Measurements from ENCODE around the gene PGM1. TPM values are rescaled to one million over a fixed set of nuclear protein-coding genes. Genes with fewer than 3 reads are reported as not detected.

Gene PGM1
- total RNA-seq, 1 experiment from 2014 or later = 70.7 TPM

GRCh38 chr1:63593886-63594605 lies 835 bp downstream of the PGM1 start:
- in situ Hi-C loops (cut with HindIII; ENCODE audit: low pct_unique_long_range_greater_than_20kb, low sequenced_read_pairs) = no loop called here
- peak; percentile 86 for DNase-seq (ENCODE audit: low read depth)

- no peak for DNase-seq (ENCODE audit: low read depth)
- in situ Hi-C loops (cut with HindIII; ENCODE audit: low pct_unique_long_range_greater_than_20kb, low sequenced_read_pairs) = no loop called here
These were observed 2.2 kb downstream of the PGM1 start for GRCh38 chr1:63595435-63595834.

GRCh38 chr1:63599799-63600198 lies 6.6 kb downstream of the PGM1 start:
- in situ Hi-C loops (cut with HindIII; ENCODE audit: low pct_unique_long_range_greater_than_20kb, low sequenced_read_pairs) = no loop called here
- no peak for DNase-seq (ENCODE audit: low read depth)

GRCh38 chr1:63600248-63600647 lies 7.0 kb downstream of the PGM1 start:
- in situ Hi-C loops (cut with HindIII; ENCODE audit: low pct_unique_long_range_greater_than_20kb, low sequenced_read_pairs) = no loop called here
- DNase-seq (ENCODE audit: low read depth) = no peak

DNA sequence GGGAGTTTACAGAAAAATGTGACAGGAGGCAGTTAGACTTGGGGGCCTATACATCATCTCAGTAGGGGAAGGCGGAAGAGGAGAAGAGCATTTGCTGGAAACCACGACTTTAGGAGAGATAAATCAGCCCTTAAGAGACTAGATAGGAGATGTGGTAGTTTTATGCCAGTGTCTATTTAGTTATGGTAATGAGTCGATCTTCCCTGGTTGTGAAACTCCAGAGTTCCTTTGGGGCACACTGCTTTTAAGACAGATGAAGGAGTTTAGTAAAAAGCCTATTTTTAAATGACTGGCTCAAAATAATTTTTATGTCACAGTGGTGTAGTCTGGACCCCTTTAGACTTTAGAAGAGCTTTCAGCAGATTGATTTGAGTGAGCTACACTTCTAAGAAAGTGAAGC lies 7.8 kb downstream of the PGM1 start:
- no peak for DNase-seq (ENCODE audit: low read depth)
- in situ Hi-C loops (cut with HindIII; ENCODE audit: low pct_unique_long_range_greater_than_20kb, low sequenced_read_pairs) = no loop called here

DNA sequence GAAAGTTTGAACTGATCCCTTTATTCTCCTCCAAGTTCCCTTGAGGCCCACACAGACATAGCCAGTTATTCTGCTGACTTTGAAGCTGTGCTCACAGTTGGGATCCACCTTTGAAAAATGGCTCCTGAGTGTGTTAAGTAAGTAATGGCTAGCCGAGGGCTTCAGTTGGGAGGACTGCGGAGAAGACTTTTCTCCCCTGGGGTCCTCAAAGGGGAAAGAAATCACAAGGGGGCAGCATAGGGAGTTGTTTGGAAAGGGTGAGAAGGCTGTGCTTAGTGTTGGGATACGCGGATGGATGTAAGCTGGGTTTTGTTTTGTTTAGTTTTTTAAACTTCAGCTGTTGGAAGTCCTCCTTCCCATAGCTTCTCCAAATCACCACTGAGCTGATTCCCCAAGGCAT lies 8.3 kb downstream of the PGM1 start:
- in situ Hi-C loops (cut with HindIII; ENCODE audit: low pct_unique_long_range_greater_than_20kb, low sequenced_read_pairs) = no loop called here

DNA sequence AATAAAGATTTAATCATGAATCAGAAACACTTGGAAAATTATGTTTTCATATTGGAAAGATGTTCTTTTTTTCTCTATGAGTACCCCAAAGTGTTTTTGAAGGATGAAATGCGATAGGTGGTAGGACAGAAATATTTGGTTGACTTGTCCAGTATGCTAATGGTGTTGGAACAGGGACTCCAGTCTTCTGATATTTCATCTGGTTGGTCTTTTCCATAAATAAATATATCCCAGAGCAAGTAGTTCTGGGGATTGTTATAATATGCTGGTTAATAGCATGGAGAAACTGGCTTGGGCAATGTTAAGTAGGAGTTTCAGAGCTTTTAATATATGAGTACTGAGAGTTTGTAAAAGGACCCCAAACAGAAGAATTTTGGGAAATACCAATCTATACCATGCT lies 8.7 kb downstream of the PGM1 start:
- no peak for DNase-seq (ENCODE audit: low read depth)
- in situ Hi-C loops (cut with HindIII; ENCODE audit: low pct_unique_long_range_greater_than_20kb, low sequenced_read_pairs) = no loop called here

More for the DNA sequence above, 8.3 kb downstream of the PGM1 start:
- no peak for DNase-seq (ENCODE audit: low read depth)

GRCh38 chr1:63602629-63603028 lies 9.4 kb downstream of the PGM1 start:
- DNase-seq (ENCODE audit: low read depth) = no peak
- in situ Hi-C loops (cut with HindIII; ENCODE audit: low pct_unique_long_range_greater_than_20kb, low sequenced_read_pairs) = no loop called here

GRCh38 chr1:63603810-63604209 lies 10.6 kb downstream of the PGM1 start:
- in situ Hi-C loops (cut with HindIII; ENCODE audit: low pct_unique_long_range_greater_than_20kb, low sequenced_read_pairs) = no loop called here
- DNase-seq (ENCODE audit: low read depth) = no peak

DNA sequence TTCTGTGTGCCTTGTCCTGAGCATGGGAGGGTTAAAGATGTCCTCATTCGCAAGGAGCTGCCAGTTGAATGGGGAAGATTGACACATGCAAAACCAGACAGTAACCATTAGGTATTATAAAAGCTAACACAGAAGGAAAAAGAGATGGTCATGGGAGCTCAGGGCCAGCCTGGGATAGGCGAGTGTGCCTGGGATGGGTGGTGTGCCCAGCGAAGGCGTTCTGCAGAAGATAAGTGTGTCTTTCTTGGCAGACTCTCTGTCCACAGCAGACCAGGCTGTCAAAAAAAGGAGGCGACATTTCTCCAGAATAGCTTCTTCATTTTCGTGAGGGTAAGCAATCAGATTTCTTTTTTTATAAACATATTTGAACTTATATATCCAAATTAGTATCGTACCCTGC lies 14.1 kb downstream of the PGM1 start:
- no peak for DNase-seq (ENCODE audit: low read depth)
- in situ Hi-C loops (cut with HindIII; ENCODE audit: low pct_unique_long_range_greater_than_20kb, low sequenced_read_pairs) = no loop called here

DNA sequence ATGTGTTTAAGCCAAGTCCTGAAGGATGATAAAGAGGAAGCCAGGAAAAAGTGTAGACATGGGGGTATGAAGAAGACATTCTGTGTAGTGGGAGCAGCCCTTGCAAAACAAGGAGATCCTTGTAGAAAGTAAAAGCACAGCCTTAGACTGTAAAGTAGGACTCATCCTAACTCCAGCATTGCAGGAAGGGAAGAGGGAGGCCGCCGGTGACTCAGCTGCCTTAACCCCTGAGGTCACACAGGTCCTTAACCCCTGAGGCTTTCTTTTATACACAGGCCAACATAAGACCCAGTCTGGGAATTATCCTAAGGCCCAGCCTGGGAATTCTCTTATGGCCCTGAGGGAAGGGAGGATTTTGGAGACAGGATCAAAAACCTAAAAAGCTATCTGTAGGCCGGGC lies 18.0 kb downstream of the PGM1 start:
- DNase-seq (ENCODE audit: low read depth) = no peak
- in situ Hi-C loops (cut with HindIII; ENCODE audit: low pct_unique_long_range_greater_than_20kb, low sequenced_read_pairs) = no loop called here

- no peak for DNase-seq (ENCODE audit: low read depth)
- in situ Hi-C loops (cut with HindIII; ENCODE audit: low pct_unique_long_range_greater_than_20kb, low sequenced_read_pairs) = no loop called here
These were observed 19.4 kb downstream of the PGM1 start for GRCh38 chr1:63612564-63612963.

GRCh38 chr1:63612971-63613370 lies 19.8 kb downstream of the PGM1 start:
- DNase-seq (ENCODE audit: low read depth) = no peak
- in situ Hi-C loops (cut with HindIII; ENCODE audit: low pct_unique_long_range_greater_than_20kb, low sequenced_read_pairs) = no loop called here

DNA sequence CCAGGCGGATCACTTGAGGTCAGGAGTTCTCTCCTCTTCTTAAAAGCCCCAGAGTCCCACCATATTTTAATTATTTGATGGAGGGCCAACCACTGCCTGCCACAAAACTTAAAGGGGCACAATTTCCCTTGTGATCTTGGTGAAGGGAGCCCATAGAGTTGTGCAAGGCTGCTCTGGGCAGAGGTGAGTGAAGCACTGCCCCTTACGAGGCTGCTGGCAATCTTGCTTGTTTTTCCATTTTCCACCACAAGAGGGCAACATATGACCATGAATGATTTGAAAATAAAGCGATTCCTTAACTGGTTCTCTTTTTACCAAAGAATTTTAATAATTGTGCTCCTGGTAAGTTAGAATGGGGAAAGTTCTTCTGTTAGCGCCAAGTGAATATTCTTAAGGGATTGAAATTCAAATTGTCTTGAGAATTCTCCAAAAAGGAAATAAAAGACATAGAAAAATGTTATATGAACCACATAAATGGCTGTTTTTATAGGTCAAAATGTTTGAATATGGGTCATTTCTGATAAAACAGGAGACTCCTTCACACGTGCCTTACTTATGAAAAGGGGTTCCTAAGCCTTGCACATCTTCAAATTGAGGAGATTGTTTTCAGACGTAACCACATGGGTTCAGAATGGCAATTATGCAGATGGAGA lies 22.7 kb downstream of the PGM1 start:
- DNase-seq (ENCODE audit: low read depth) = peak; percentile 51
- in situ Hi-C loops (cut with HindIII; ENCODE audit: low pct_unique_long_range_greater_than_20kb, low sequenced_read_pairs) = no loop called here

DNA sequence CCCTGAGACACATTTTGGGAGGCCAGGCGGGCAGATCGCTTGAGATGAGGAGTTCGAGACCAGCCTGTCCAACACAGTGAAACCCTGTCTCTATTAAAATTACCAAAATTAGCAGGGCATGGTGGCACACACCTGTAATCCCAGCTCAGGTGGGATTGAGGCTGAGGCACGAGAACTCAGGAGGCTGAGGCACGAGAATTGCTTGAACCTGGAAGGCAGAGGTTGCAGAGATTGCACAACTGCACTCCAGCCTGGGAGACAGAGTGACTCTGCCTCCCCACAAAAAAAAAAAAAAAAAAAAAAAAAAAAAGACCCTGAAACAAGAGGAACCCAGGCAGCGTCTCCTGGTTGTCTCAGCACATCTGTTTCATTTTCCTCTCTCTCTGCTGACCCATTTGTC lies 24.2 kb downstream of the PGM1 start:
- in situ Hi-C loops (cut with HindIII; ENCODE audit: low pct_unique_long_range_greater_than_20kb, low sequenced_read_pairs) = no loop called here
- no peak for DNase-seq (ENCODE audit: low read depth)

GRCh38 chr1:63618011-63618410 lies 24.8 kb downstream of the PGM1 start:
- in situ Hi-C loops (cut with HindIII; ENCODE audit: low pct_unique_long_range_greater_than_20kb, low sequenced_read_pairs) = no loop called here
- DNase-seq (ENCODE audit: low read depth) = no peak

DNA sequence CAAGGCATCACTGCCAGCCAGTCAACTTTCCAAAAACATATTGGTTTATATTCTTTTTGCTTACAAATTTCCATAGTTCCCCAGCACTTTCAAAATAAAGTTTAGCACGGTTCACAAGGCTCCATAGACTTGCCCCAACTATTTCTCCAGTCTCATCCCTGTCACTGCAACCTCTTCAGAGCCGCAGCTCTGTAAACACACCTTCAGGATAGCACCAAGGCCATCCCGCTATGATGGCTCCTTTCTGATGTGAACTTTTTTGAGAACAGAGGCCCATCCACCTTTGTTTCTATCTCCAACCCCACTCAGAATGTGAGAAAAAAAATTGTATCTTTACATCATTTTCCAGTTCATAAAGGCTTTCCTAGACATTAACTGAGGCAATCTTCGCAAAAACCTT lies 26.3 kb downstream of the PGM1 start:
- in situ Hi-C loops (cut with HindIII; ENCODE audit: low pct_unique_long_range_greater_than_20kb, low sequenced_read_pairs) = no loop called here
- no peak for DNase-seq (ENCODE audit: low read depth)

DNA sequence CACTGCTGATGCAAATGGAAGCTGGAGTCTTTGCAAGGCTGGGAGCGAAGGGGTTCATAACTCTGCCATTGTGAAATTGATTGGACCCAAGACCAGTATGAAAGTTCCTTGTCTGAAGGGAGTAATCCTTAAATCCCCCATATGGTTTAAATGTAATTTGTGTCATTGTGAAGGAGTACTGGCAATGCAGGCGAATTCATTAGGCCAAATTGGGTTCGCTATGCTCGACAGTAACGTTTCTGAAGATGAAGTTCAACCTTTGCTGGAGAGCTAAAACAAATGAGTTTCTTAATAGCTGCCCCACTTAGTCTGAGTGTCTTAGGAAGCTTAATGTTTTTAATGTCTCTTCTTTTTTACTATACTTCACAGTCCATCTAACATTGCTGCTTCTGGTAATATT lies 27.5 kb downstream of the PGM1 start:
- in situ Hi-C loops (cut with HindIII; ENCODE audit: low pct_unique_long_range_greater_than_20kb, low sequenced_read_pairs) = no loop called here
- DNase-seq (ENCODE audit: low read depth) = no peak

DNA sequence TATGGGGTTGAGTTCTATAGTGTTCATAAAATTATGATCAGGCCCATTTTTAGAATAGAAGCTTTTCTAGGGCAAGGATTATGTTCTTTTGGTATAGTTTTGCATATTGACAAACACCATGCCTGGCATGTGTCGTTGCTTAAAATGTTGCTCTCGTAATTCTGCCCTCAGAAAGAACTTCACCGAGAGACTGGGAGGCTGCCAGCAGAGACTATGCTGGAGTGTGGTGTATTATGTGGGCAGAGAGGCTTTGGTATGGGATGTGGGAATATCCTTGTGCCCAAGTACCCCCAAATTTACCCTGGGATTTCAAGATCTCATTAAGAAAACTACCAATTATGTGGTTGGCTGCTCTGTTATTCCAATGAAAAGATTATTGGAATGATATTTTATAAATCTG lies 27.9 kb downstream of the PGM1 start:
- no peak for DNase-seq (ENCODE audit: low read depth)
- in situ Hi-C loops (cut with HindIII; ENCODE audit: low pct_unique_long_range_greater_than_20kb, low sequenced_read_pairs) = no loop called here

GRCh38 chr1:63621698-63622097 lies 28.5 kb downstream of the PGM1 start:
- in situ Hi-C loops (cut with HindIII; ENCODE audit: low pct_unique_long_range_greater_than_20kb, low sequenced_read_pairs) = no loop called here
- DNase-seq (ENCODE audit: low read depth) = no peak
